Measurements from ENCODE around the gene PPTC7. TPM values are rescaled to one million over a fixed set of nuclear protein-coding genes. Genes with fewer than 3 reads are reported as not detected.

The PPTC7 gene
- total and polyA plus RNA-seq, 10 of the 15 experiments (the other 5 are each of a cell fraction or from before 2014, with no cell fraction given), result 4.0 to 69.6 (median 12.3) TPM

DNA sequence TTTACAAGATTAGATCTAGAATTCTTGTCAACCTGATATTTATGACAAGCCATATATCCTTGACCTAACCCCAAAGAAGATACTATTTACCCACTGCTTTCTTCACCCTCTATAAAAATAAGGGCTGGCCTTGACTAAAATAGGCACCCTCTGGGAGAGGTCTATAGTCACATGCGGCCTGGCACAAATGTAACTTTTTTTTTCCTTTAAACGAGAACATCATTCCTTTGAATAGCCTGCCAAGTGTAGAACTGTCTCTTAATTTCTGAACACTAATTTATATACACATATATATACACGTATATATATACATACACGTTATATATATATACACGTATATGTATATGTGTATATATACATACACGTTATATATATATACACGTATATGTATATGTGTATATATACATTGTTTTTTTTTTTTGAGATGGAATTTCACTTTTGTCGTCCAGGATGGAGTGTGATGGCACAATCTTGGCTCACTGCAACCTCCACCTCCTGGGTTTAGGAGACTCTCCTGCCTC, 18.6 kb downstream of the PPTC7 start:
- 0 out of 2 replicates have a peak, but pooled peaks cover 8% of the 10 kb centered on the region for H4K20me1 ChIP-seq (ENCODE audit: control insufficient read depth, insufficient read depth)
- no peak overlapping the region for H2AFZ ChIP-seq (ENCODE audit: control insufficient read depth, low read depth, low read length)
- H3K4me3 ChIP-seq, result no peak overlapping the region
- in situ Hi-C loops (cut with MboI), result no loop called here
- DNase-seq (ENCODE audit: low read depth, low spot score) (no peak), FAIRE-seq (no peak), ATAC-seq (no peak)
- intact Hi-C loops (cut with micrococcal nuclease; ENCODE audit: unreplicated experiment), result no loop called here
- SMC1A ChIA-PET (ENCODE audit: uncharacterized antibody, unreplicated experiment), result interaction anchor here (0.9 to 10.8 kb wide), 3 partner anchors 12 to 30 kb away, joined by 3 to 187 read pairs (median 16); no protein-coding TSS in a partner anchor
- H3K79me2 ChIP-seq (ENCODE audit: control insufficient read depth, insufficient read depth, low read length), result peaks cover 96% of the 10 kb centered on the region
- no peak overlapping the region for H3K9ac ChIP-seq (ENCODE audit: control insufficient read depth, insufficient read depth, low read length)
- no peak overlapping the region for H3K27ac ChIP-seq (ENCODE audit: control insufficient read depth, insufficient read depth)
- POLR2A ChIA-PET, result interaction anchor here (0.7 to 3.6 kb wide), 5 partner anchors 9 to 28 kb away, joined by 3 to 18 read pairs (median 15); no protein-coding TSS in a partner anchor
- H3K36me3 ChIP-seq (ENCODE audit: control insufficient read depth in 2 of 2, insufficient read depth in 2 of 2, low read length in 1 of 2), result peaks cover 2 to 5% of the 10 kb centered on the region in 2 experiments; a peak in 3 of 4 replicates
- RAD21 ChIA-PET (ENCODE audit: unreplicated experiment), result interaction anchor here (3.8 kb wide), 1 partner anchor 11 kb away, joined by 26 read pairs; no protein-coding TSS in a partner anchor
- H3K4me1 ChIP-seq (ENCODE audit: control insufficient read depth, insufficient read depth, low read length), result peaks cover 20% of the 10 kb centered on the region; the same call in 1 of the 2 replicates
- CTCF ChIA-PET, result interaction anchor here (1.2 to 3.0 kb wide), 4 partner anchors 9 to 21 kb away, joined by 3 to 15 read pairs (median 8); no protein-coding TSS in a partner anchor
- BruUV-seq (replicated peaks), result no TSS peak
- H3K27me3 ChIP-seq (replicated peaks in 1 of 2; ENCODE audit: control insufficient read depth in 2 of 2, insufficient read depth in 2 of 2, low read length in 1 of 2), result no peaks in the 10 kb centered on the region
- H3K4me2 ChIP-seq (ENCODE audit: control insufficient read depth, insufficient read depth), result no peak overlapping the region; the same call in 1 of the 2 replicates
- 34% methylated on average over 8 of the region's 8 CpGs for WGBS (ENCODE audit: insufficient coverage, insufficient replicate concordance, low lambda C conversion rate, missing lambda C conversion rate)
- H3K9me3 ChIP-seq (replicated peaks; ENCODE audit: control insufficient read depth, insufficient read depth, low read length), result no peaks in the 10 kb centered on the region; the same call in 2 of the 3 replicates
- TF ChIP-seq NRF1 (conservative IDR thresholded peaks at IDR 0.05; ENCODE audit: low read depth, low read length), result no peak
- no peak for TF ChIP-seq RB1 (IDR thresholded peaks at IDR 0.05; ENCODE audit: borderline replicate concordance)
- no peak for TF ChIP-seq SIX5 (IDR thresholded peaks at IDR 0.05; ENCODE audit: low read depth, low read length, severe bottlenecking)
- no peak for TF ChIP-seq SMARCA5 (IDR thresholded peaks at IDR 0.05)
- no peak for TF ChIP-seq MYB (IDR thresholded peaks at IDR 0.05; ENCODE audit: borderline replicate concordance, low read depth, low read length)
- TF ChIP-seq CTCF (IDR thresholded peaks at IDR 0.05 in 2 of 3, conservative IDR thresholded peaks at IDR 0.05 in 1 of 3; ENCODE audit: control insufficient read depth in 2 of 3, extremely low read depth in 1 of 3, insufficient read depth in 1 of 3, low read depth in 3 of 3, low read length in 3 of 3), result no peak
- TF ChIP-seq ZZZ3 (IDR thresholded peaks at IDR 0.05; ENCODE audit: control insufficient read depth, insufficient read length, low read depth), result no peak
- TF ChIP-seq, protein P1, sequence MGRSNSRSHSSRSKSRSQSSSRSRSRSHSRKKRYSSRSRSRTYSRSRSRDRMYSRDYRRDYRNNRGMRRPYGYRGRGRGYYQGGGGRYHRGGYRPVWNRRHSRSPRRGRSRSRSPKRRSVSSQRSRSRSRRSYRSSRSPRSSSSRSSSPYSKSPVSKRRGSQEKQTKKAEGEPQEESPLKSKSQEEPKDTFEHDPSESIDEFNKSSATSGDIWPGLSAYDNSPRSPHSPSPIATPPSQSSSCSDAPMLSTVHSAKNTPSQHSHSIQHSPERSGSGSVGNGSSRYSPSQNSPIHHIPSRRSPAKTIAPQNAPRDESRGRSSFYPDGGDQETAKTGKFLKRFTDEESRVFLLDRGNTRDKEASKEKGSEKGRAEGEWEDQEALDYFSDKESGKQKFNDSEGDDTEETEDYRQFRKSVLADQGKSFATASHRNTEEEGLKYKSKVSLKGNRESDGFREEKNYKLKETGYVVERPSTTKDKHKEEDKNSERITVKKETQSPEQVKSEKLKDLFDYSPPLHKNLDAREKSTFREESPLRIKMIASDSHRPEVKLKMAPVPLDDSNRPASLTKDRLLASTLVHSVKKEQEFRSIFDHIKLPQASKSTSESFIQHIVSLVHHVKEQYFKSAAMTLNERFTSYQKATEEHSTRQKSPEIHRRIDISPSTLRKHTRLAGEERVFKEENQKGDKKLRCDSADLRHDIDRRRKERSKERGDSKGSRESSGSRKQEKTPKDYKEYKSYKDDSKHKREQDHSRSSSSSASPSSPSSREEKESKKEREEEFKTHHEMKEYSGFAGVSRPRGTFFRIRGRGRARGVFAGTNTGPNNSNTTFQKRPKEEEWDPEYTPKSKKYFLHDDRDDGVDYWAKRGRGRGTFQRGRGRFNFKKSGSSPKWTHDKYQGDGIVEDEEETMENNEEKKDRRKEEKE (IDR thresholded peaks at IDR 0.05), result no peak
- no peak for TF ChIP-seq KAT2A (conservative IDR thresholded peaks at IDR 0.05; ENCODE audit: control insufficient read depth, low read depth, low read length)
- TF ChIP-seq EED (IDR thresholded peaks at IDR 0.05; ENCODE audit: low read depth), result no peak
- TF ChIP-seq STAT1 (conservative IDR thresholded peaks at IDR 0.05), result no peak
- TF ChIP-seq, protein P2, sequence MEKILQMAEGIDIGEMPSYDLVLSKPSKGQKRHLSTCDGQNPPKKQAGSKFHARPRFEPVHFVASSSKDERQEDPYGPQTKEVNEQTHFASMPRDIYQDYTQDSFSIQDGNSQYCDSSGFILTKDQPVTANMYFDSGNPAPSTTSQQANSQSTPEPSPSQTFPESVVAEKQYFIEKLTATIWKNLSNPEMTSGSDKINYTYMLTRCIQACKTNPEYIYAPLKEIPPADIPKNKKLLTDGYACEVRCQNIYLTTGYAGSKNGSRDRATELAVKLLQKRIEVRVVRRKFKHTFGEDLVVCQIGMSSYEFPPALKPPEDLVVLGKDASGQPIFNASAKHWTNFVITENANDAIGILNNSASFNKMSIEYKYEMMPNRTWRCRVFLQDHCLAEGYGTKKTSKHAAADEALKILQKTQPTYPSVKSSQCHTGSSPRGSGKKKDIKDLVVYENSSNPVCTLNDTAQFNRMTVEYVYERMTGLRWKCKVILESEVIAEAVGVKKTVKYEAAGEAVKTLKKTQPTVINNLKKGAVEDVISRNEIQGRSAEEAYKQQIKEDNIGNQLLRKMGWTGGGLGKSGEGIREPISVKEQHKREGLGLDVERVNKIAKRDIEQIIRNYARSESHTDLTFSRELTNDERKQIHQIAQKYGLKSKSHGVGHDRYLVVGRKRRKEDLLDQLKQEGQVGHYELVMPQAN (conservative IDR thresholded peaks at IDR 0.05), result no peak
- TF ChIP-seq IKZF1 (conservative IDR thresholded peaks at IDR 0.05), result no peak
- TF ChIP-seq ETV6 (conservative IDR thresholded peaks at IDR 0.05 in 1 of 2, IDR thresholded peaks at IDR 0.05 in 1 of 2; ENCODE audit: borderline replicate concordance in 1 of 2, low read depth in 1 of 2), result no peak
- TF ChIP-seq HDAC6 (IDR thresholded peaks at IDR 0.05; ENCODE audit: unreplicated experiment), result no peak

Measured in GM12878 (cell line).